HepG2 (cell line): ENCODE results near the gene RGS2. TPM values are rescaled to one million over a fixed set of nuclear protein-coding genes. Genes with fewer than 3 reads are reported as not detected.

Source experiments
- MAFK ChIP-seq, 2 experiments: IDR thresholded peaks in 1 of 2; conservative IDR thresholded peaks in 1 of 2; 2 replicates each; pipeline ENCODE4 v1.6.1; 2011; ENCODE audit warnings: improper control_type of control experiment in 2 of 2, low read length in 2 of 2
- SRSF1 ChIP-seq: fragments of 200-400 bp; formaldehyde crosslinking; optimal IDR thresholded peaks from 2 replicates; pipeline ENCODE3; 2017; ENCODE audit warnings: mild to moderate bottlenecking, low read depth, low read length, moderate library complexity
- SRSF9 ChIP-seq: fragments of 200-400 bp; formaldehyde crosslinking; IDR thresholded peaks from 2 replicates; pipeline ENCODE4 v1.6.1; 2018; ENCODE audit warnings: borderline replicate concordance, mild to moderate bottlenecking, low read depth, low read length; ENCODE audit not compliant: insufficient read depth, poor library complexity, severe bottlenecking
- ZNF205 ChIP-seq: IDR thresholded peaks from 2 replicates; pipeline ENCODE4 v1.6.1; 2018; ENCODE audit warnings: missing biosample characterization, missing genetic modification reagents
- ZNF432 ChIP-seq: sonication (generic); formaldehyde crosslinking; IDR thresholded peaks from 2 replicates; pipeline ENCODE4 v1.5.0; 2020; ENCODE audit warnings: missing genetic modification reagents, mild to moderate bottlenecking, borderline replicate concordance
- polyA plus RNA-seq, 8 experiments: library from polyadenylated mRNA; depleted of rRNA in 3 of 8; stranded (reverse) in 7 of 8; unstranded in 1 of 8; fragments of >200 nt; fragmentation: Illumina TruSeq in 4 of 8; extraction: Trizol in 4 of 8; gene quantifications; 2 replicates each; pipeline versions ENCODE4 v1.2.1 to v1.2.3, GENCODE V29; 2011 to 2016; ENCODE audit warnings: low read depth in 4 of 8, missing spikeins in 1 of 8, mixed read lengths in 1 of 8; ENCODE audit not compliant: insufficient read depth in 1 of 8
- total RNA-seq, 5 experiments: library from RNA; depleted of rRNA; stranded (reverse); fragments of >200 nt; fragmentation: Illumina TruSeq; extraction: Trizol; gene quantifications; 2 replicates each; pipeline ENCODE4 v1.2.3, GENCODE V29; 2016; ENCODE audit warnings: low read depth in 1 of 5
- TF ChIP-seq, protein P1 (sequence below): sonication (generic); formaldehyde crosslinking; IDR thresholded peaks from 2 replicates; pipeline ENCODE4 v1.4.0; 2020; ENCODE audit warnings: missing genetic modification reagents; ENCODE audit errors: not compliant biosample characterization
- TF ChIP-seq, protein P2 (sequence below): sonication (generic); formaldehyde crosslinking; IDR thresholded peaks from 2 replicates; pipeline ENCODE4 v1.5.0; 2020; ENCODE audit warnings: missing genetic modification reagents
- TF ChIP-seq, protein P3 (sequence below): sonication (generic); formaldehyde crosslinking; IDR thresholded peaks from 2 replicates; pipeline ENCODE4 v1.4.0; 2020; ENCODE audit warnings: mild to moderate bottlenecking, missing genetic modification reagents

The RGS2 gene
- total and polyA plus RNA-seq, 2 of the 13 experiments (the other 11 are each of a cell fraction or from before 2014, with no cell fraction given) = 0.64 to 1.4 TPM

DNA sequence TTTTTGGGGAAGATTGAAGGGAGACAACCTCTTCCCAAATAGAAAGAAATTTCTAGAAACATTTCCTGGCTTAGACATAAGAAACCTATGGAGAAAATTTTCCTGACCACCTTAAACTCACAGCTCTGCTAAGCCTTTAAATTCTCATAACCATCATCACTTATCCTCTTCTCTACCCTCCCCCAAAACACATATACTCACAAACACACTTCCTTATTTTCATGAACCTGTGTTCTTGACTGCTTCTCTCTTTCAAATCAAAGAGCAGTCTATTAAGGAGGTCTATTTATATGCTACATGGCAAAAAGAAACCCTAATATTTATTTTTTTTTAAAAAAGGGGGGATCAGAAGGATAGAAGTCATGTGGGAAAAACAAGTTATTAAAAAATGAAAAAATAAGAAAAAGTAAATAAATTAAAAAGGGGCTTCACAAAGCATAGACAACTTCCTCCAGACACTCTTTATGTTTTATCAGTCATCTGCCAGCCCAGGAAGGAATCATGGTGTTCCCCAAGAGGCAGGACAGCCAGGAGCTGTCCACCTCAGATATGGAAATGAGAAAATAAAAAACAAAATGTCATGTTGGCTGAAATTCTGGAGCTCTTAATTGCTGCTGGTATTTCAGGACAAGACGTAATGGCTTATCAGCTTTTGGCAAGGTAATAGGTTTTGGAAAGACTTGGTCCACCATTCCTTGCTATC lies 12.8 kb upstream of the RGS2 start (continued):
- TF ChIP-seq, protein P1, sequence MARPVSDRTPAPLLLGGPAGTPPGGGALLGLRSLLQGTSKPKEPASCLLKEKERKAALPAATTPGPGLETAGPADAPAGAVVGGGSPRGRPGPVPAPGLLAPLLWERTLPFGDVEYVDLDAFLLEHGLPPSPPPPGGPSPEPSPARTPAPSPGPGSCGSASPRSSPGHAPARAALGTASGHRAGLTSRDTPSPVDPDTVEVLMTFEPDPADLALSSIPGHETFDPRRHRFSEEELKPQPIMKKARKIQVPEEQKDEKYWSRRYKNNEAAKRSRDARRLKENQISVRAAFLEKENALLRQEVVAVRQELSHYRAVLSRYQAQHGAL (CRISPR knock-in tag) = no peak
- TF ChIP-seq MAFK (conservative IDR thresholded peaks at IDR 0.05 in 1 of 2, IDR thresholded peaks at IDR 0.05 in 1 of 2; ENCODE audit: low read length in 2 of 2) (no peak), ZNF205 (CRISPR knock-in tag) (no peak), SRSF9 (no peak), SRSF1 (no peak), ZNF432 (CRISPR knock-in tag) (no peak)
- TF ChIP-seq, protein P2, sequence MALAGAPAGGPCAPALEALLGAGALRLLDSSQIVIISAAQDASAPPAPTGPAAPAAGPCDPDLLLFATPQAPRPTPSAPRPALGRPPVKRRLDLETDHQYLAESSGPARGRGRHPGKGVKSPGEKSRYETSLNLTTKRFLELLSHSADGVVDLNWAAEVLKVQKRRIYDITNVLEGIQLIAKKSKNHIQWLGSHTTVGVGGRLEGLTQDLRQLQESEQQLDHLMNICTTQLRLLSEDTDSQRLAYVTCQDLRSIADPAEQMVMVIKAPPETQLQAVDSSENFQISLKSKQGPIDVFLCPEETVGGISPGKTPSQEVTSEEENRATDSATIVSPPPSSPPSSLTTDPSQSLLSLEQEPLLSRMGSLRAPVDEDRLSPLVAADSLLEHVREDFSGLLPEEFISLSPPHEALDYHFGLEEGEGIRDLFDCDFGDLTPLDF (CRISPR knock-in tag) = no peak
- TF ChIP-seq, protein P3, sequence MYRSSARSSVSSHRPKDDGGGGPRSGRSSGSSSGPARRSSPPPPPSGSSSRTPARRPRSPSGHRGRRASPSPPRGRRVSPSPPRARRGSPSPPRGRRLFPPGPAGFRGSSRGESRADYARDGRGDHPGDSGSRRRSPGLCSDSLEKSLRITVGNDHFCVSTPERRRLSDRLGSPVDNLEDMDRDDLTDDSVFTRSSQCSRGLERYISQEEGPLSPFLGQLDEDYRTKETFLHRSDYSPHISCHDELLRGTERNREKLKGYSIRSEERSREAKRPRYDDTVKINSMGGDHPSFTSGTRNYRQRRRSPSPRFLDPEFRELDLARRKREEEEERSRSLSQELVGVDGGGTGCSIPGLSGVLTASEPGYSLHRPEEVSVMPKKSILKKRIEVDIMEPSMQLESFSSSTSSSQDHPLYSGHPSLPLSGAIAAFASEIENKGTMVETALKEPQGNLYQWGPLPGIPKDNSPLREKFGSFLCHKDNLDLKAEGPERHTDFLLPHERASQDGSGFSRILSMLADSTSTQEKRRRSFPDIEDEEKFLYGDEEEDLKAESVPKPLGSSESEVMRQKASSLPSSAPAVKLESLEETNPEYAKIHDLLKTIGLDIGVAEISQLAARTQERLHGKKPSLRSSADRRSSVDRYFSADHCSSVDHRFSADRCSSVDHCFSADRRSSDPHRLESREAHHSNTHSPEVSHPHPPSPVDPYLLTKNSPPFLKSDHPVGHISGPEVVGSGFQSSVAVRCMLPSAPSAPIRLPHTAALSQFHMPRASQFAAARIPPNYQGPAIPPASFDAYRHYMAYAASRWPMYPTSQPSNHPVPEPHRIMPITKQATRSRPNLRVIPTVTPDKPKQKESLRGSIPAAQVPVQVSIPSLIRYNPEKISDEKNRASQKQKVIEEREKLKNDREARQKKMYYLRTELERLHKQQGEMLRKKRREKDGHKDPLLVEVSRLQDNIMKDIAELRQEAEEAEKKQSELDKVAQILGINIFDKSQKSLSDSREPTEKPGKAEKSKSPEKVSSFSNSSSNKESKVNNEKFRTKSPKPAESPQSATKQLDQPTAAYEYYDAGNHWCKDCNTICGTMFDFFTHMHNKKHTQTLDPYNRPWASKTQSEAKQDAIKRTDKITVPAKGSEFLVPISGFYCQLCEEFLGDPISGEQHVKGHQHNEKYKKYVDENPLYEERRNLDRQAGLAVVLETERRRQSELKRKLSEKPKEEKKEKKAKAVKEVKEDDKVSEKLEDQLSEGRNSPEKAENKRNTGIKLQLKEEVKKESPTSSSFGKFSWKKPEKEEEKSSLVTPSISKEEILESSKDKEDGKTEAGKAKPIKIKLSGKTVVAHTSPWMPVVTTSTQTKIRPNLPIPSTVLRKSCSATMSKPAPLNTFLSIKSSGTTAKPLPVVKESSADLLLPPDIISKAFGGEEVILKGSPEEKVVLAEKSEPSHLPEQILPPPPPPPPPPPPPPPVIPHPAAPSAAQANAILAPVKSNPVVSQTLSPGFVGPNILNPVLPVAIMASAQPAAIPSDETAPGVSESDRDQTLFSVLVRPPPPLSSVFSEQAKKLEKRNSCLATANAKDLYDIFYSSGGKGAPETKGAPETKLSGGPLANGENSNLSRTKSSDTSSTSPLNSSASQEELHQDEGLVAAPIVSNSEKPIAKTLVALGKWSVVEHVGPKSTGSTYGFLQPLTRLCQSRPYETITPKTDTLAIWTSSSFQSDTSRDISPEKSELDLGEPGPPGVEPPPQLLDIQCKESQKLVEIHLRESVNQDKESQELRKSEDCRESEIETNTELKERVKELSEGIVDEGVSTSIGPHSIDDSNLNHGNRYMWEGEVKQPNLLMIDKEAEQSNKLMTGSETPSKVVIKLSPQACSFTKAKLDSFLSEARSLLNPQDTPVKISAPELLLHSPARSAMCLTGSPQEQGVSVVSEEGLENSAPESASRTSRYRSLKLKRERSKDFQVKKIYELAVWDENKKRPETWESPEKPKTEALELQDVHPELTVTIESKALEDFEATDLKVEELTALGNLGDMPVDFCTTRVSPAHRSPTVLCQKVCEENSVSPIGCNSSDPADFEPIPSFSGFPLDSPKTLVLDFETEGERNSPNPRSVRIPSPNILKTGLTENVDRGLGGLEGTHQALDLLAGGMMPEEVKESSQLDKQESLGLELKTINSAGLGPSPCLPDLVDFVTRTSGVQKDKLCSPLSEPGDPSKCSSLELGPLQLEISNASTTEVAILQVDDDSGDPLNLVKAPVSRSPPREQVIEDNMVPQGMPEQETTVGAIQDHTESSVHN (CRISPR knock-in tag) = no peak
